H9 (cell line): ENCODE results near the gene BTRC. TPM values are rescaled to one million over a fixed set of nuclear protein-coding genes. Genes with fewer than 3 reads are reported as not detected.

Source experiments
- DNase-seq: peaks from one replicate; pipeline ENCODE4 v3.0.0-alpha.2; 2017
- H2AFZ ChIP-seq: one replicate; pipeline ENCODE4 v1.6.1; 2013; ENCODE audit warnings: mild to moderate bottlenecking, low read length, control low read depth, moderate library complexity
- H2AK5ac ChIP-seq: 2 replicates; pipeline ENCODE4 v1.6.1; 2013; ENCODE audit warnings: low read length, control low read depth, mixed read lengths; ENCODE audit not compliant: insufficient read length
- H2BK120ac ChIP-seq: one replicate; pipeline ENCODE4 v1.6.1; 2013; ENCODE audit warnings: low read depth, mild to moderate bottlenecking, low read length, control low read depth, inconsistent platforms; ENCODE audit not compliant: poor library complexity, severe bottlenecking
- H2BK12ac ChIP-seq: 2 replicates; pipeline ENCODE4 v1.6.1; 2013; ENCODE audit warnings: low read length, control low read depth, mixed read lengths, low read depth; ENCODE audit not compliant: insufficient read length
- H2BK15ac ChIP-seq: 2 replicates; pipeline ENCODE4 v1.6.1; 2013; ENCODE audit warnings: low read depth, low read length, control low read depth
- H2BK20ac ChIP-seq: one replicate; pipeline ENCODE4 v1.6.1; 2013; ENCODE audit warnings: low read depth, mild to moderate bottlenecking, low read length, control low read depth, inconsistent platforms; ENCODE audit not compliant: poor library complexity, severe bottlenecking
- H2BK5ac ChIP-seq: 2 replicates; pipeline ENCODE4 v1.6.1; 2013; ENCODE audit warnings: low read length, control low read depth, mixed read lengths; ENCODE audit not compliant: insufficient read length
- H3K14ac ChIP-seq: 2 replicates; pipeline ENCODE4 v1.6.1; 2013; ENCODE audit warnings: low read length, control low read depth; ENCODE audit not compliant: insufficient read depth
- H3K18ac ChIP-seq: 2 replicates; pipeline ENCODE4 v1.6.1; 2013; ENCODE audit warnings: low read depth, mild to moderate bottlenecking, mixed read lengths, low read length, control low read depth; ENCODE audit not compliant: insufficient read length
- H3K23ac ChIP-seq: 2 replicates; pipeline ENCODE4 v1.6.1; 2013; ENCODE audit warnings: low read length, control low read depth, mixed read lengths, low read depth; ENCODE audit not compliant: insufficient read length
- H3K23me2 ChIP-seq: 2 replicates; pipeline ENCODE4 v1.6.1; 2013; ENCODE audit warnings: low read depth, mild to moderate bottlenecking, mixed read lengths, low read length, control low read depth; ENCODE audit not compliant: insufficient read length, poor library complexity, severe bottlenecking
- H3K27ac ChIP-seq: 2 replicates; pipeline ENCODE4 v1.5.1; 2013; ENCODE audit warnings: low read length, control low read depth, mixed read lengths, low read depth; ENCODE audit not compliant: insufficient read length
- H3K27me3 ChIP-seq: 2 replicates; pipeline ENCODE4 v1.6.1; 2013; ENCODE audit warnings: low read length, control low read depth, inconsistent platforms; ENCODE audit not compliant: insufficient read depth
- H3K4ac ChIP-seq: 2 replicates; pipeline ENCODE4 v1.6.1; 2013; ENCODE audit warnings: low read depth, mild to moderate bottlenecking, control low read depth, inconsistent platforms, low read length, moderate library complexity
- H3K4me1 ChIP-seq: 2 replicates; pipeline ENCODE4 v1.6.1; 2013; ENCODE audit warnings: low read length, control low read depth, inconsistent platforms; ENCODE audit not compliant: insufficient read depth
- H3K4me2 ChIP-seq: 2 replicates; pipeline ENCODE4 v1.6.1; 2013; ENCODE audit warnings: low read length, control low read depth, mixed read lengths; ENCODE audit not compliant: insufficient read length, insufficient read depth
- H3K56ac ChIP-seq: 2 replicates; pipeline ENCODE4 v1.6.1; 2013; ENCODE audit warnings: low read depth, mild to moderate bottlenecking, mixed read lengths, low read length, control low read depth; ENCODE audit not compliant: insufficient read length
- H3K79me1 ChIP-seq: 2 replicates; pipeline ENCODE4 v1.6.1; 2013; ENCODE audit warnings: low read depth, mild to moderate bottlenecking, moderate library complexity, low read length, control low read depth, inconsistent platforms; ENCODE audit not compliant: insufficient read depth, poor library complexity, severe bottlenecking
- H3K79me2 ChIP-seq: 2 replicates; pipeline ENCODE4 v1.6.1; 2013; ENCODE audit warnings: low read length, control low read depth, inconsistent platforms; ENCODE audit not compliant: insufficient read depth
- H3K9ac ChIP-seq: 2 replicates; pipeline ENCODE4 v1.6.1; 2013; ENCODE audit warnings: low read length, control low read depth, mixed read lengths; ENCODE audit not compliant: insufficient read length; ENCODE audit errors: extremely low read depth
- H3K9me3 ChIP-seq: one replicate; pipeline ENCODE4 v1.6.1; 2013; ENCODE audit warnings: low read depth, low read length, inconsistent platforms; ENCODE audit not compliant: control insufficient read depth
- H3T11ph ChIP-seq: one replicate; pipeline ENCODE4 v1.6.1; 2013; ENCODE audit warnings: mild to moderate bottlenecking, low read length, control low read depth, inconsistent platforms
- H4K20me1 ChIP-seq: one replicate; pipeline ENCODE4 v1.6.1; 2013; ENCODE audit not compliant: control insufficient read depth, insufficient read length, insufficient read depth
- H4K5ac ChIP-seq: 2 replicates; pipeline ENCODE4 v1.6.1; 2013; ENCODE audit warnings: low read depth, mild to moderate bottlenecking, mixed read lengths, low read length, control low read depth; ENCODE audit not compliant: insufficient read length
- H4K8ac ChIP-seq: replicated peaks from 2 replicates; pipeline ENCODE4 v1.6.1; 2013; ENCODE audit warnings: low read length, control low read depth, mixed read lengths, low read depth; ENCODE audit not compliant: insufficient read length
- H4K91ac ChIP-seq: 2 replicates; pipeline ENCODE4 v1.6.1; 2013; ENCODE audit warnings: low read depth, mild to moderate bottlenecking, moderate library complexity, mixed read lengths, low read length, control low read depth; ENCODE audit not compliant: insufficient read length
- H3K27ac Mint-ChIP-seq, 3 experiments: 2 replicates in 2 of 3; 3 replicates in 1 of 3; pipeline ENCODE4 v1.8.0; 2020 to 2021; ENCODE audit warnings: mixed read lengths in 3 of 3, mild to moderate bottlenecking in 1 of 3, moderate library complexity in 1 of 3
- H3K27me3 Mint-ChIP-seq: 2 replicates; pipeline ENCODE4 v1.8.0; 2021; ENCODE audit warnings: low read depth, mild to moderate bottlenecking, moderate library complexity, mixed read lengths
- H3K36me3 Mint-ChIP-seq, 3 experiments: 2 replicates in 2 of 3; 3 replicates in 1 of 3; pipeline ENCODE4 v1.8.0; 2020 to 2021; ENCODE audit warnings: low read depth in 3 of 3, mixed read lengths in 3 of 3; ENCODE audit not compliant: insufficient read depth in 1 of 3
- H3K4me1 Mint-ChIP-seq, 2 experiments: 2 replicates each; pipeline ENCODE4 v1.8.0; 2020; ENCODE audit warnings: mixed read lengths in 2 of 2
- H3K4me3 Mint-ChIP-seq, 2 experiments: 2 replicates in 1 of 2; 3 replicates in 1 of 2; pipeline ENCODE4 v1.8.0; 2020 to 2021; ENCODE audit warnings: mild to moderate bottlenecking in 2 of 2, mixed read lengths in 2 of 2, moderate library complexity in 1 of 2
- H3K9me3 Mint-ChIP-seq, 2 experiments: 2 replicates in 1 of 2; 3 replicates in 1 of 2; pipeline ENCODE4 v1.8.0; 2020; ENCODE audit warnings: mild to moderate bottlenecking in 2 of 2, mixed read lengths in 2 of 2, moderate library complexity in 1 of 2
- WGBS: extraction: QIAGEN DNeasy Blood & Tissue Kit; methylation state at CpG from one replicate; pipeline ENCODE4 v1.1.7; 2013; ENCODE audit warnings: missing lambda C conversion rate, low lambda C conversion rate, mixed read lengths; ENCODE audit not compliant: insufficient read length; ENCODE audit errors: extremely low coverage; 5-methylcytosine and 5-hydroxymethylcytosine counted together
- total RNA-seq: library from RNA; stranded (reverse); gene quantifications from 2 replicates; pipeline ENCODE4 v1.2.1, GENCODE V29; 2021
- TF ChIP-seq, protein P1 (sequence below): fragments of 200-600 bp; sonication (generic); conservative IDR thresholded peaks from 3 replicates; pipeline ENCODE4 v1.8.0; 2021; ENCODE audit warnings: antibody characterized with exemption, mild to moderate bottlenecking

BTRC gene
- total RNA-seq, 1 experiment from 2014 or later: 24.2 TPM

DNA sequence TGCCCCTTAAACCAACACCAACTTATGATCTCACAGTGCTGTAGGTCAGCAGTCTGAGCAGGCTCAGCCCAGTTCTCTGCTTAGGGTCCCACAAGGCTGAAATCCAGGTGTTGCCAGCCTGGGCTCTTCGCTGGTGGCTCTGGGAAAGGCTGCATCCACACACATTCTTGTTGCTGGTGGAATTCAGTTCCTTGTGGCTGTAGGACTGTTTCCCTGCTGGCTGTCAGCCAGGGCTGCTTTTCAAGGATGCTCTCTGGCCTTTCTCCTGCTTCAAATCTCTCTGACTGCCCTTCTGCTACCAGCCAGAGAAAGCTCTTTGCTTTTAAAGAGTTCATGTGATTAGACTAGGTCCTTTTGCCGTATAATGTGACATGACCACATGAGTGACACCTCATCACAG is 218.8 kb downstream of the BTRC start:
- no peaks in the 10 kb centered on the region for H3K4me1 ChIP-seq
- no peak overlapping the region for H3K4me2 ChIP-seq
- H3K23me2 ChIP-seq: peaks cover 16% of the 10 kb centered on the region
- Mint-ChIP-seq H3K27ac (no peak overlapping the region), H3K9me3 (peaks cover 3 to 5% of the 10 kb centered on the region in 2 experiments; a peak in 4 of 5 replicates), H3K4me1 (peaks cover 29 to 38% of the 10 kb centered on the region in 2 experiments), H3K27me3 (peaks cover 60% of the 10 kb centered on the region), H3K4me3 (no peak overlapping the region), H3K36me3 (peaks cover 8 to 14% (median 12%) of the 10 kb centered on the region in 3 experiments)
- DNase-seq: no peak
- no peak overlapping the region for H2BK15ac ChIP-seq
- H3K23ac ChIP-seq: no peak overlapping the region
- no peak overlapping the region for H4K5ac ChIP-seq
- no peak overlapping the region for H3K9ac ChIP-seq
- no peak overlapping the region for H2BK120ac ChIP-seq
- no peak overlapping the region for H4K91ac ChIP-seq
- H3K4ac ChIP-seq: no peak overlapping the region
- no peak overlapping the region for H2AFZ ChIP-seq
- no peaks in the 10 kb centered on the region for H3K9me3 ChIP-seq
- H3K79me2 ChIP-seq: no peaks in the 10 kb centered on the region
- H2AK5ac ChIP-seq: no peak overlapping the region
- no peak overlapping the region for H3K18ac ChIP-seq
- H3K79me1 ChIP-seq: no peaks in the 10 kb centered on the region
- no peak overlapping the region for H3K14ac ChIP-seq
- no peak overlapping the region for H2BK20ac ChIP-seq
- no peak overlapping the region for H3K56ac ChIP-seq
- H4K20me1 ChIP-seq: no peaks in the 10 kb centered on the region
- H3K27me3 ChIP-seq: peaks cover 6% of the 10 kb centered on the region; the same call in 1 of the 2 replicates
- no peak overlapping the region for H4K8ac ChIP-seq
- no peak overlapping the region for H2BK12ac ChIP-seq
- no peak overlapping the region for H2BK5ac ChIP-seq
- TF ChIP-seq, protein P1, sequence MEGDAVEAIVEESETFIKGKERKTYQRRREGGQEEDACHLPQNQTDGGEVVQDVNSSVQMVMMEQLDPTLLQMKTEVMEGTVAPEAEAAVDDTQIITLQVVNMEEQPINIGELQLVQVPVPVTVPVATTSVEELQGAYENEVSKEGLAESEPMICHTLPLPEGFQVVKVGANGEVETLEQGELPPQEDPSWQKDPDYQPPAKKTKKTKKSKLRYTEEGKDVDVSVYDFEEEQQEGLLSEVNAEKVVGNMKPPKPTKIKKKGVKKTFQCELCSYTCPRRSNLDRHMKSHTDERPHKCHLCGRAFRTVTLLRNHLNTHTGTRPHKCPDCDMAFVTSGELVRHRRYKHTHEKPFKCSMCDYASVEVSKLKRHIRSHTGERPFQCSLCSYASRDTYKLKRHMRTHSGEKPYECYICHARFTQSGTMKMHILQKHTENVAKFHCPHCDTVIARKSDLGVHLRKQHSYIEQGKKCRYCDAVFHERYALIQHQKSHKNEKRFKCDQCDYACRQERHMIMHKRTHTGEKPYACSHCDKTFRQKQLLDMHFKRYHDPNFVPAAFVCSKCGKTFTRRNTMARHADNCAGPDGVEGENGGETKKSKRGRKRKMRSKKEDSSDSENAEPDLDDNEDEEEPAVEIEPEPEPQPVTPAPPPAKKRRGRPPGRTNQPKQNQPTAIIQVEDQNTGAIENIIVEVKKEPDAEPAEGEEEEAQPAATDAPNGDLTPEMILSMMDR: no peak
- no peak overlapping the region for H3K27ac ChIP-seq
- no peak overlapping the region for H3T11ph ChIP-seq
- WGBS: no CpG with 5 or more reads among the region's 2 CpGs
